CD4-positive, alpha-beta T cell treated with Interleukin-4 for 1 hour (primary cell): ENCODE data around the gene SUMF2.
"Not testable (repeated sequence)": the region's sequence is repeated elsewhere in the genome, so short reads cannot be mapped to it uniquely, and the experiment has no call there.

ENCODE experiments used
- DNase-seq, 2 donors: peaks; one replicate each; pipeline ENCODE4 v3.0.0-alpha.2; 2020 to 2022

The SUMF2 gene

GRCh38 chr7:56063882-56064625, at the start of gene SUMF2:
TSS of gene SUMF2 (plus strand) at chr7:56064286. CDS start at chr7:56064312, 26 bp downstream.
- DNase-seq = peak; percentile 89 to 90

- DNase-seq = not testable (repeated sequence)
Observed at GRCh38 chr7:56017015-56017414, 47.1 kb upstream of the SUMF2 start.

- no peak for DNase-seq
Observed at GRCh38 chr7:56019501-56019900, 44.6 kb upstream of the SUMF2 start.

- no peak for DNase-seq
Observed at GRCh38 chr7:56023500-56023899, 40.6 kb upstream of the SUMF2 start.

- DNase-seq = no peak
Observed at GRCh38 chr7:56026538-56026937, 37.5 kb upstream of the SUMF2 start.

GRCh38 chr7:56028942-56029630, 35.0 kb upstream of the SUMF2 start:
- no peak for DNase-seq

GRCh38 chr7:56030340-56030739, 33.7 kb upstream of the SUMF2 start:
- DNase-seq = no peak

GRCh38 chr7:56031556-56031955, 32.5 kb upstream of the SUMF2 start:
- not testable (repeated sequence) for DNase-seq

- not testable (repeated sequence) for DNase-seq
Observed at GRCh38 chr7:56032578-56032977, 31.5 kb upstream of the SUMF2 start.

GRCh38 chr7:56033671-56034432, 30.2 kb upstream of the SUMF2 start:
- peak; percentile 76 for DNase-seq

GRCh38 chr7:56040730-56041129, 23.4 kb upstream of the SUMF2 start:
- no peak for DNase-seq

- DNase-seq = not testable (repeated sequence)
Observed at GRCh38 chr7:56045758-56046157, 18.3 kb upstream of the SUMF2 start.

- DNase-seq = no peak
Observed at GRCh38 chr7:56046721-56047445, 17.2 kb upstream of the SUMF2 start.

GRCh38 chr7:56047446-56048116, 16.5 kb upstream of the SUMF2 start:
- DNase-seq = not testable (repeated sequence)

GRCh38 chr7:56048245-56048644, 15.8 kb upstream of the SUMF2 start:
- no peak for DNase-seq

- DNase-seq = not testable (repeated sequence)
Observed at GRCh38 chr7:56048763-56049162, 15.3 kb upstream of the SUMF2 start.

GRCh38 chr7:56051053-56051338, 13.1 kb upstream of the SUMF2 start:
- no peak for DNase-seq

- DNase-seq = peak; percentile 87 to 88
Observed at GRCh38 chr7:56051339-56052191, 12.5 kb upstream of the SUMF2 start, which contains the start of the genes CCT6A and PSPH. TSS of gene CCT6A (plus strand) at chr7:56051765. CDS start at chr7:56051849, 84 bp downstream. TSS of gene PSPH (minus strand) at chr7:56051444. CDS start at chr7:56021212, 30,232 bp downstream.

GRCh38 chr7:56053379-56053778, 10.7 kb upstream of the SUMF2 start:
- DNase-seq = no peak

- no peak for DNase-seq
Observed at GRCh38 chr7:56053993-56054392, 10.1 kb upstream of the SUMF2 start.

GRCh38 chr7:56062382-56062781, 1.7 kb upstream of the SUMF2 start:
- DNase-seq = no peak
